Right lobe of liver (tissue), 4 donors: ENCODE data around the gene SSUH2.

Experiments used
- POLR2A ChIP-seq: fragments of 450-650 bp; IDR thresholded peaks from one replicate; pipeline ENCODE4 v1.6.1; 2017; ENCODE audit warnings: antibody characterized with exemption, mild to moderate bottlenecking
- TF ChIP-seq, protein P1 (sequence below), 4 donors: fragments of 200-600 bp in 3 of 4; fragments of 450-650 bp in 1 of 4; IDR thresholded peaks; one replicate each; pipeline versions ENCODE4 v1.5.1 to v1.8.0; 2016 to 2022; ENCODE audit warnings: antibody characterized with exemption in 4 of 4, mild to moderate bottlenecking in 2 of 4
- donor health status: DM: no; HTN: no; CAD: no.
- donor health status: DM: no; HTN: no; CAD: no.
- donor health status: DM: no; HTN: yes; CAD: no.

DNA sequence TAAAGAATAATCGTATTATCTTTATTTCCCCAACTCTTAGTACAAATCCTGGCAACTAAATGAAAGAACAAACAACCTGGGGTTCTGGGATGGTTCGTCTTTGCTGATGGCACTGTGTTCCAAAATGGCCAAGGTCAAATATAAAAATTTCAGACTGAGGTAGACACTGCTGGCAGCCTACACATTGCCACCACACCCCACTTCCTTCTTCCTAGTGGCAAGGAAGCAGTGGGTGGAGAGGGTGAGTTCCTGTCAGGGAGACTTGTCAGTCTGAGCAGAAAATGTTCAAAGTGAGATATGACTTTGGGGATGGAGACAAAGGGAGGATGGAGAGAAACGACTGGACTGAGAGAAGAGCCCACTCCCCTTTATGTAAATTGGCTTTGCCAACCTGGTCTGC is 73.3 kb downstream of the SSUH2 start:
- TF ChIP-seq, protein P1, sequence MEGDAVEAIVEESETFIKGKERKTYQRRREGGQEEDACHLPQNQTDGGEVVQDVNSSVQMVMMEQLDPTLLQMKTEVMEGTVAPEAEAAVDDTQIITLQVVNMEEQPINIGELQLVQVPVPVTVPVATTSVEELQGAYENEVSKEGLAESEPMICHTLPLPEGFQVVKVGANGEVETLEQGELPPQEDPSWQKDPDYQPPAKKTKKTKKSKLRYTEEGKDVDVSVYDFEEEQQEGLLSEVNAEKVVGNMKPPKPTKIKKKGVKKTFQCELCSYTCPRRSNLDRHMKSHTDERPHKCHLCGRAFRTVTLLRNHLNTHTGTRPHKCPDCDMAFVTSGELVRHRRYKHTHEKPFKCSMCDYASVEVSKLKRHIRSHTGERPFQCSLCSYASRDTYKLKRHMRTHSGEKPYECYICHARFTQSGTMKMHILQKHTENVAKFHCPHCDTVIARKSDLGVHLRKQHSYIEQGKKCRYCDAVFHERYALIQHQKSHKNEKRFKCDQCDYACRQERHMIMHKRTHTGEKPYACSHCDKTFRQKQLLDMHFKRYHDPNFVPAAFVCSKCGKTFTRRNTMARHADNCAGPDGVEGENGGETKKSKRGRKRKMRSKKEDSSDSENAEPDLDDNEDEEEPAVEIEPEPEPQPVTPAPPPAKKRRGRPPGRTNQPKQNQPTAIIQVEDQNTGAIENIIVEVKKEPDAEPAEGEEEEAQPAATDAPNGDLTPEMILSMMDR (IDR thresholded peaks at IDR 0.05) = no peak
- TF ChIP-seq POLR2A = no peak
